Body of pancreas (tissue), 4 donors: Measurements from ENCODE around the gene PRF1.

ENCODE experiments used
- CTCF ChIP-seq, 7 experiments: fragments of 450-650 bp in 4 of 7; fragments of 200-600 bp in 3 of 7; sonication (generic) in 3 of 7; IDR thresholded peaks; one replicate each; pipeline ENCODE4 v1.5.1; 2016 to 2019; ENCODE audit warnings: antibody characterized with exemption in 7 of 7
- POLR2A ChIP-seq, 3 donors: fragments of 450-650 bp; IDR thresholded peaks; one replicate each; pipeline ENCODE4 v1.6.1; 2016; ENCODE audit warnings: antibody characterized with exemption in 3 of 3, mild to moderate bottlenecking in 2 of 3

- no peak for TF ChIP-seq CTCF (IDR thresholded peaks at IDR 0.05)
- no peak for TF ChIP-seq POLR2A (IDR thresholded peaks at IDR 0.05)
These were observed 15.4 kb downstream of the PRF1 start for GRCh38 chr10:70587045-70587658.
